ENCODE data around the gene OMA1. TPM values are rescaled to one million over a fixed set of nuclear protein-coding genes. Genes with fewer than 3 reads are reported as not detected.

The OMA1 gene
- total and polyA plus RNA-seq, 2 of the 4 experiments (the other 2 are of a cell fraction) = 5.9 to 6.4 TPM

Other genes with a start within 250 kb of the OMA1 start
- not detected in 2 replicates for gene TACSTD2, start 30.5 kb upstream of the OMA1 start, total RNA-seq (2012; rRNA removed)
- not detected in 2 replicates for gene TACSTD2, start 30.5 kb upstream of the OMA1 start, polyA plus RNA-seq (2012; rRNA removed)
- 9.1 and 17.8 TPM in 2 replicates for gene MYSM1, start 153.3 kb upstream of the OMA1 start, total RNA-seq (2012; rRNA removed)
- 10.7 and 15.7 TPM in 2 replicates for gene MYSM1, start 153.3 kb upstream of the OMA1 start, polyA plus RNA-seq (2012; rRNA removed)
- gene JUN, start 237.3 kb upstream of the OMA1 start, total RNA-seq (2012; rRNA removed) = 46.6 and 51.1 TPM in 2 replicates
- 86.9 and 89.1 TPM in 2 replicates for gene JUN, start 237.3 kb upstream of the OMA1 start, polyA plus RNA-seq (2012; rRNA removed)

All from IMR-90 (cell line).